A549 (cell line): ENCODE data around the gene DERL2. TPM values are rescaled to one million over a fixed set of nuclear protein-coding genes. Genes with fewer than 3 reads are reported as not detected.
A peak's percentile ranks its signal among the peaks of the same experiment; 100 is the strongest.

Source experiments
- ATAC-seq, 2 experiments: fragments of 200-7000 bp in 1 of 2; fragments of >200 bp in 1 of 2; cut with Nextera tagmentation in 1 of 2; cut with Tn5 transposase in 1 of 2; 3 replicates each; pipeline versions ENCODE4 v1.8.0 to v1.9.1; 2018 to 2020; ENCODE audit warnings: mild to moderate bottlenecking in 1 of 2, moderate library complexity in 1 of 2
- CTCF ChIA-PET: fragments of 300-600 bp; sonication (Branson Sonifier 250); formaldehyde crosslinking; extraction: SDS; loops from one replicate; lab custom pipeline; 2021; ENCODE audit warnings: antibody characterized with exemption, inconsistent platforms; lab: Yijun Ruan, JAX
- POLR2A ChIA-PET: fragments of 350-600 bp; formaldehyde crosslinking; extraction: SDS; loops from one replicate; lab custom pipeline; 2021; ENCODE audit warnings: antibody characterized with exemption, inconsistent platforms; lab: Yijun Ruan, JAX
- DNase-seq, 2 experiments: peaks; one replicate each; pipeline versions ENCODE4 v3.0.0 to v3.0.0-alpha.2; 2011 to 2016; ENCODE audit warnings: low read depth in 1 of 2, low spot score in 1 of 2
- FAIRE-seq: peaks from 2 replicates; lab custom pipeline; 2011; peaks lifted over from hg19 to GRCh38; lab: Jason Lieb, UNC
- H3K27ac ChIP-seq, 2 experiments: fragments of >200 bp; sonication (Bioruptor Twin); formaldehyde crosslinking; 3 replicates each; pipeline ENCODE4 v1.5.1; 2016 to 2017
- H3K4me1 ChIP-seq: fragments of >200 bp; sonication (Bioruptor Twin); formaldehyde crosslinking; 3 replicates; pipeline ENCODE4 v1.6.1; 2016
- H3K4me2 ChIP-seq: fragments of >200 bp; sonication (Bioruptor Twin); formaldehyde crosslinking; 3 replicates; pipeline ENCODE4 v1.6.1; 2016
- H3K4me3 ChIP-seq: fragments of >200 bp; sonication (Bioruptor Twin); formaldehyde crosslinking; 3 replicates; pipeline ENCODE4 v1.5.1; 2016
- H3K9me3 ChIP-seq: fragments of >200 bp; sonication (Bioruptor Twin); formaldehyde crosslinking; 3 replicates; pipeline ENCODE4 v1.6.1; 2016
- CBX8 ChIP-seq: fragments of 200-600 bp; sonication (generic); IDR thresholded peaks from 2 replicates; pipeline ENCODE4 v1.6.1; 2016
- CHD4 ChIP-seq: fragments of 200-600 bp; sonication (generic); IDR thresholded peaks from 2 replicates; pipeline ENCODE4 v1.6.1; 2016; ENCODE audit warnings: antibody characterized with exemption, mild to moderate bottlenecking, borderline replicate concordance
- EHMT2 ChIP-seq: fragments of 200-600 bp; sonication (generic); IDR thresholded peaks from 2 replicates; pipeline ENCODE4 v1.6.1; 2016; ENCODE audit warnings: antibody characterized with exemption, low read depth, mild to moderate bottlenecking, moderate library complexity
- EP300 ChIP-seq, 2 experiments: fragments of >200 bp; sonication (Bioruptor Twin); formaldehyde crosslinking; IDR thresholded peaks; 2 replicates in 1 of 2; 3 replicates in 1 of 2; pipeline ENCODE4 v1.6.1; 2016 to 2017
- FOSB ChIP-seq: fragments of 250-450 bp; sonication (Bioruptor Pico); IDR thresholded peaks from 2 replicates; pipeline ENCODE4 v1.5.0; 2020; ENCODE audit warnings: mild to moderate bottlenecking, moderate library complexity
- HEYL ChIP-seq: fragments of 250-450 bp; sonication (Bioruptor Pico); IDR thresholded peaks from 2 replicates; pipeline ENCODE4 v1.8.0; 2021; ENCODE audit warnings: mild to moderate bottlenecking, moderate library complexity
- JUN ChIP-seq, 2 experiments: fragments of >200 bp; sonication (Bioruptor Twin); formaldehyde crosslinking; IDR thresholded peaks; 2 replicates in 1 of 2; 3 replicates in 1 of 2; pipeline ENCODE4 v1.6.1; 2016 to 2017
- KDM1A ChIP-seq: fragments of 200-600 bp; sonication (generic); IDR thresholded peaks from 2 replicates; pipeline ENCODE4 v1.6.1; 2016; ENCODE audit warnings: low read depth, mild to moderate bottlenecking
- KDM5A ChIP-seq: fragments of 200-600 bp; sonication (generic); IDR thresholded peaks from 2 replicates; pipeline ENCODE4 v1.6.1; 2016; ENCODE audit warnings: antibody characterized with exemption, mild to moderate bottlenecking
- MAFK ChIP-seq: fragments of 450-650 bp; IDR thresholded peaks from 2 replicates; pipeline ENCODE4 v1.6.1; 2014; ENCODE audit not compliant: partially characterized antibody
- MYC ChIP-seq: IDR thresholded peaks from 2 replicates; pipeline ENCODE4 v1.6.1; 2012; ENCODE audit warnings: mild to moderate bottlenecking, inconsistent platforms, low read length, improper control_type of control experiment, borderline replicate concordance
- PHF8 ChIP-seq: fragments of 200-600 bp; sonication (generic); IDR thresholded peaks from 2 replicates; pipeline ENCODE4 v1.6.1; 2016; ENCODE audit warnings: low read depth, mild to moderate bottlenecking, antibody characterized with exemption, moderate library complexity, borderline replicate concordance
- RARB ChIP-seq: fragments of 250-450 bp; sonication (Bioruptor Pico); IDR thresholded peaks from 2 replicates; pipeline ENCODE4 v1.8.0; 2021; ENCODE audit warnings: mild to moderate bottlenecking, moderate library complexity
- RCOR1 ChIP-seq: fragments of 150-350 bp; IDR thresholded peaks from 2 replicates; pipeline ENCODE4 v1.6.1; 2014; ENCODE audit warnings: antibody characterized with exemption, low read length, low read depth
- SMC3 ChIP-seq: fragments of >200 bp; sonication (Bioruptor Twin); formaldehyde crosslinking; IDR thresholded peaks from 3 replicates; pipeline ENCODE4 v1.6.1; 2018; ENCODE audit warnings: inconsistent platforms
- TP53 ChIP-seq: fragments of 250-450 bp; sonication (Bioruptor Pico); IDR thresholded peaks from 2 replicates; pipeline ENCODE4 v1.5.0; 2021; ENCODE audit warnings: mild to moderate bottlenecking, moderate library complexity
- WGBS: methylation state at CpG from one replicate; pipeline ENCODE4 v1.1.6; 2017; ENCODE audit errors: missing lambda C conversion rate; 5-methylcytosine and 5-hydroxymethylcytosine counted together
- polyA plus RNA-seq, 4 experiments: library from polyadenylated mRNA; depleted of rRNA in 3 of 4; stranded (reverse); fragments of >200 nt; fragmentation: RNase III in 1 of 4; extraction: RNeasy Plus Mini Kit Qiagen cat#74134 plus additional on column Dnase treatment in 1 of 4; gene quantifications; 2 replicates in 3 of 4; 3 replicates in 1 of 4; pipeline ENCODE4 v1.2.3, GENCODE V29; 2011 to 2017
- TF ChIP-seq, protein P1 (sequence below): fragments of 250-450 bp; sonication (Bioruptor Pico); IDR thresholded peaks from 2 replicates; pipeline ENCODE4 v1.5.0; 2020; ENCODE audit warnings: low read depth, mild to moderate bottlenecking, moderate library complexity
- TF ChIP-seq, protein P2 (sequence below): IDR thresholded peaks from 2 replicates; pipeline ENCODE4 v1.6.1; 2012
- TF ChIP-seq, protein P3 (sequence below): fragments of 250-450 bp; sonication (Bioruptor Pico); IDR thresholded peaks from 2 replicates; pipeline ENCODE4 v1.5.0; 2021; ENCODE audit warnings: mild to moderate bottlenecking, moderate library complexity, borderline replicate concordance
- TF ChIP-seq, protein P4 (sequence below): fragments of 200-600 bp; sonication (generic); IDR thresholded peaks from 2 replicates; pipeline ENCODE4 v1.6.1; 2016; ENCODE audit warnings: antibody characterized with exemption, mild to moderate bottlenecking, moderate library complexity
- TF ChIP-seq, protein P5 (sequence below): fragments of 150-350 bp; IDR thresholded peaks from 2 replicates; pipeline ENCODE4 v1.6.1; 2014; ENCODE audit warnings: low read depth, mild to moderate bottlenecking, low read length

The DERL2 gene
- polyA plus RNA-seq, 2 of the 4 experiments (the other 2 are of a cell fraction), result 113 to 139 TPM

DNA sequence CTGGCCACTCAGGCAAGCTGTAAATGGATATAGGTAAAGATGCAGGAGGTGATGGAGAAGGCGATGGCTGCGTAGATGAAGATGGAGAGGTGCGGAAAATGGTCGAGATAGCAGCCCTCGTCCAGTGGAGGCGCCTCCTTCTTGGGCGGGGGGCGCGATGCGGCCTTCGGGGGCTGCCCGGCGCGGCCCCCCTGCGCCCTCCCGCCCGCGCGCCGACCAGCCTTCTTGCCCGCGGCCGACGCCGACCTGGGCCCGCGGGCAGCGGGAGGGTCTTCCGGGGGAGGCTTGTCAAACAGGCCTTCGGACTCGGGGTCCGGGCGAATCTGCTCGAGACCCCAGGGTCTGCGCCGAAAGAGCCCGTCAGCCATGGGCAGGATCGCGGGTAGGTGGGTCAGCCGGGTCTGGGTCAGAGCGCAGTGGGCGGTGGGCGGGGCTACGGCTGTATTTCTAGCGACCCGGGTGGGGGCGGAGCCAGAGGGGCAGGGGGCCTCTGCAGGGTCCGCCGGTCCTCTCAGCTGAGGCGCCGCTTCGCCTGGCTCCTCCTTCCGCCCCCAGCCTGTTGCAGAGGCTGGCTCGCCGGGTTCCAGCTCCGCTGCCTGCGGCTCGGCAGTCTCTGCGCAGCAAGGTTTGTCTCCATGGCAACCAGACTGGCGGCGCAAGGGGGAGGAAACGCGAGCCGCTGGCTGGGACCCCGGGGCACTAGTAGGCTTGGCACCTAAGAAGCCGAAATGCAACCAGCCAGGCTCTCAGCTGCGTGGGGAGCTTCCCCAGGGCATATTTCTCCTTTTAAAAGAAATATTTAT, 14.8 kb upstream of the DERL2 start:
- peak; percentile 31; the same call in 1 of the 2 replicates for TF ChIP-seq PHF8
- peak; percentile 37; the same call in 1 of the 2 replicates for TF ChIP-seq KDM1A
- TF ChIP-seq EP300 (IDR thresholded peaks at IDR 0.05), result no peak
- POLR2A ChIA-PET, result interaction anchor here (1.9 to 2.6 kb wide), 3 partner anchors 10 to 15 kb away, joined by 6 to 33 read pairs (median 6); partner anchors contain the start of genes DERL2 and MIS12
- FAIRE-seq (no peak), ATAC-seq (peak; percentile 75 to 88), DNase-seq (peak; percentile 61 to 91)
- WGBS, result 2% methylated on average over 40 of the region's 67 CpGs
- peaks cover 16% of the 10 kb centered on the region for H3K9me3 ChIP-seq
- H3K4me2 ChIP-seq, result peak overlapping the region; percentile 98
- CTCF ChIA-PET, result interaction anchor here (0.6 to 2.1 kb wide), 8 partner anchors 10 to 922 kb away, joined by 3 to 9 read pairs (median 3); partner anchors contain the start of gene C1QBP
- H3K27ac ChIP-seq, result peak overlapping the region; percentile 20 to 79; a peak in 4 of 6 replicates
- peak overlapping the region; percentile 80 for H3K4me3 ChIP-seq
- peaks cover 7% of the 10 kb centered on the region; the same call in 2 of the 3 replicates for H3K4me1 ChIP-seq

DNA sequence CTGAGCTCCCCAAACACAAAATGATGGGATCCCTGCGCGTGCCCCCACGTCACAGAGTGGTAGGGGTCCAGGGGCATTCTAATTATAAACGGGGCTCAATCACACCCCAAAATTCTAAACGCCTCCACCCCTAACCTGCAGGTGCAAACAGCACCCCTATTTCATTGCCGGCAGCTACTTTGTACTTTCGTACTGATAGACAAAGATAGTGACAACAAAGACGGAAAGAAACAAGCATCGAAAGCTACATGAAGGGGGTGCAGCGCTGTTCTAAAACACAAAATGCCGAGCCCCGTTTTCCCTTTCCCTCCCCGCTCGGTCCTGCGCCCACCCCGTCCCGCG, 14.2 kb upstream of the DERL2 start:
- ATAC-seq, result no peak
- H3K4me1 ChIP-seq, result peaks cover 7% of the 10 kb centered on the region; the same call in 2 of the 3 replicates
- peaks cover 22% of the 10 kb centered on the region for H3K9me3 ChIP-seq
- POLR2A ChIA-PET, result interaction anchor here (1.9 to 2.6 kb wide), 3 partner anchors 9 to 16 kb away, joined by 6 to 33 read pairs (median 6); partner anchors contain the start of genes DERL2 and MIS12
- peak overlapping the region in 1 of 2 experiments; percentile 79; a peak in 2 of 6 replicates for H3K27ac ChIP-seq
- TF ChIP-seq EHMT2 (no peak), RARB (no peak), KDM5A (no peak), CHD4 (no peak), JUN (IDR thresholded peaks at IDR 0.05) (no peak), MAFK (no peak), PHF8 (no peak), RCOR1 (no peak), HEYL (CRISPR knock-in tag) (no peak), FOSB (no peak), TP53 (no peak), CBX8 (no peak), SMC3 (no peak), MYC (no peak)
- TF ChIP-seq, protein P1, sequence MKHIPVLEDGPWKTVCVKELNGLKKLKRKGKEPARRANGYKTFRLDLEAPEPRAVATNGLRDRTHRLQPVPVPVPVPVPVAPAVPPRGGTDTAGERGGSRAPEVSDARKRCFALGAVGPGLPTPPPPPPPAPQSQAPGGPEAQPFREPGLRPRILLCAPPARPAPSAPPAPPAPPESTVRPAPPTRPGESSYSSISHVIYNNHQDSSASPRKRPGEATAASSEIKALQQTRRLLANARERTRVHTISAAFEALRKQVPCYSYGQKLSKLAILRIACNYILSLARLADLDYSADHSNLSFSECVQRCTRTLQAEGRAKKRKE (CRISPR knock-in tag), result no peak
- TF ChIP-seq, protein P2, sequence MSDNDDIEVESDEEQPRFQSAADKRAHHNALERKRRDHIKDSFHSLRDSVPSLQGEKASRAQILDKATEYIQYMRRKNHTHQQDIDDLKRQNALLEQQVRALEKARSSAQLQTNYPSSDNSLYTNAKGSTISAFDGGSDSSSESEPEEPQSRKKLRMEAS, result no peak
- TF ChIP-seq, protein P3, sequence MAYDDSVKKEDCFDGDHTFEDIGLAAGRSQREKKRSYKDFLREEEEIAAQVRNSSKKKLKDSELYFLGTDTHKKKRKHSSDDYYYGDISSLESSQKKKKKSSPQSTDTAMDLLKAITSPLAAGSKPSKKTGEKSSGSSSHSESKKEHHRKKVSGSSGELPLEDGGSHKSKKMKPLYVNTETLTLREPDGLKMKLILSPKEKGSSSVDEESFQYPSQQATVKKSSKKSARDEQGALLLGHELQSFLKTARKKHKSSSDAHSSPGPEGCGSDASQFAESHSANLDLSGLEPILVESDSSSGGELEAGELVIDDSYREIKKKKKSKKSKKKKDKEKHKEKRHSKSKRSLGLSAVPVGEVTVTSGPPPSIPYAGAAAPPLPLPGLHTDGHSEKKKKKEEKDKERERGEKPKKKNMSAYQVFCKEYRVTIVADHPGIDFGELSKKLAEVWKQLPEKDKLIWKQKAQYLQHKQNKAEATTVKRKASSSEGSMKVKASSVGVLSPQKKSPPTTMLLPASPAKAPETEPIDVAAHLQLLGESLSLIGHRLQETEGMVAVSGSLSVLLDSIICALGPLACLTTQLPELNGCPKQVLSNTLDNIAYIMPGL, result no peak
- TF ChIP-seq, protein P4, sequence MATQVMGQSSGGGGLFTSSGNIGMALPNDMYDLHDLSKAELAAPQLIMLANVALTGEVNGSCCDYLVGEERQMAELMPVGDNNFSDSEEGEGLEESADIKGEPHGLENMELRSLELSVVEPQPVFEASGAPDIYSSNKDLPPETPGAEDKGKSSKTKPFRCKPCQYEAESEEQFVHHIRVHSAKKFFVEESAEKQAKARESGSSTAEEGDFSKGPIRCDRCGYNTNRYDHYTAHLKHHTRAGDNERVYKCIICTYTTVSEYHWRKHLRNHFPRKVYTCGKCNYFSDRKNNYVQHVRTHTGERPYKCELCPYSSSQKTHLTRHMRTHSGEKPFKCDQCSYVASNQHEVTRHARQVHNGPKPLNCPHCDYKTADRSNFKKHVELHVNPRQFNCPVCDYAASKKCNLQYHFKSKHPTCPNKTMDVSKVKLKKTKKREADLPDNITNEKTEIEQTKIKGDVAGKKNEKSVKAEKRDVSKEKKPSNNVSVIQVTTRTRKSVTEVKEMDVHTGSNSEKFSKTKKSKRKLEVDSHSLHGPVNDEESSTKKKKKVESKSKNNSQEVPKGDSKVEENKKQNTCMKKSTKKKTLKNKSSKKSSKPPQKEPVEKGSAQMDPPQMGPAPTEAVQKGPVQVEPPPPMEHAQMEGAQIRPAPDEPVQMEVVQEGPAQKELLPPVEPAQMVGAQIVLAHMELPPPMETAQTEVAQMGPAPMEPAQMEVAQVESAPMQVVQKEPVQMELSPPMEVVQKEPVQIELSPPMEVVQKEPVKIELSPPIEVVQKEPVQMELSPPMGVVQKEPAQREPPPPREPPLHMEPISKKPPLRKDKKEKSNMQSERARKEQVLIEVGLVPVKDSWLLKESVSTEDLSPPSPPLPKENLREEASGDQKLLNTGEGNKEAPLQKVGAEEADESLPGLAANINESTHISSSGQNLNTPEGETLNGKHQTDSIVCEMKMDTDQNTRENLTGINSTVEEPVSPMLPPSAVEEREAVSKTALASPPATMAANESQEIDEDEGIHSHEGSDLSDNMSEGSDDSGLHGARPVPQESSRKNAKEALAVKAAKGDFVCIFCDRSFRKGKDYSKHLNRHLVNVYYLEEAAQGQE, result no peak
- TF ChIP-seq, protein P5, sequence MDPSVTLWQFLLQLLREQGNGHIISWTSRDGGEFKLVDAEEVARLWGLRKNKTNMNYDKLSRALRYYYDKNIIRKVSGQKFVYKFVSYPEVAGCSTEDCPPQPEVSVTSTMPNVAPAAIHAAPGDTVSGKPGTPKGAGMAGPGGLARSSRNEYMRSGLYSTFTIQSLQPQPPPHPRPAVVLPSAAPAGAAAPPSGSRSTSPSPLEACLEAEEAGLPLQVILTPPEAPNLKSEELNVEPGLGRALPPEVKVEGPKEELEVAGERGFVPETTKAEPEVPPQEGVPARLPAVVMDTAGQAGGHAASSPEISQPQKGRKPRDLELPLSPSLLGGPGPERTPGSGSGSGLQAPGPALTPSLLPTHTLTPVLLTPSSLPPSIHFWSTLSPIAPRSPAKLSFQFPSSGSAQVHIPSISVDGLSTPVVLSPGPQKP, result no peak
- 14% methylated on average over 18 of the region's 18 CpGs for WGBS
- peak overlapping the region; percentile 80 for H3K4me3 ChIP-seq
- CTCF ChIA-PET, result interaction anchor here (1.0 to 2.1 kb wide), 6 partner anchors 10 to 87 kb away, joined by 3 to 9 read pairs (median 3); partner anchors contain the start of gene C1QBP
- FAIRE-seq, result no peak
- DNase-seq, result no peak
- H3K4me2 ChIP-seq, result peak overlapping the region; percentile 98
